Esophagus squamous epithelium (tissue), 4 donors: ENCODE results near the gene RANBP1.

Experiments used
- POLR2A ChIP-seq, 4 donors: fragments of 450-650 bp; IDR thresholded peaks; one replicate each; pipeline ENCODE4 v1.6.1; 2017; ENCODE audit warnings: antibody characterized with exemption in 4 of 4, mild to moderate bottlenecking in 4 of 4, moderate library complexity in 3 of 4
- TF ChIP-seq, protein P1 (sequence below), 6 experiments: fragments of 450-650 bp in 4 of 6; fragments of 200-600 bp in 2 of 6; sonication (generic) in 2 of 6; IDR thresholded peaks; one replicate each; pipeline ENCODE4 v1.5.1; 2016 to 2019; ENCODE audit warnings: antibody characterized with exemption in 6 of 6, mild to moderate bottlenecking in 4 of 6, moderate library complexity in 4 of 6

- no peak for TF ChIP-seq POLR2A (IDR thresholded peaks at IDR 0.05)
- TF ChIP-seq, protein P1, sequence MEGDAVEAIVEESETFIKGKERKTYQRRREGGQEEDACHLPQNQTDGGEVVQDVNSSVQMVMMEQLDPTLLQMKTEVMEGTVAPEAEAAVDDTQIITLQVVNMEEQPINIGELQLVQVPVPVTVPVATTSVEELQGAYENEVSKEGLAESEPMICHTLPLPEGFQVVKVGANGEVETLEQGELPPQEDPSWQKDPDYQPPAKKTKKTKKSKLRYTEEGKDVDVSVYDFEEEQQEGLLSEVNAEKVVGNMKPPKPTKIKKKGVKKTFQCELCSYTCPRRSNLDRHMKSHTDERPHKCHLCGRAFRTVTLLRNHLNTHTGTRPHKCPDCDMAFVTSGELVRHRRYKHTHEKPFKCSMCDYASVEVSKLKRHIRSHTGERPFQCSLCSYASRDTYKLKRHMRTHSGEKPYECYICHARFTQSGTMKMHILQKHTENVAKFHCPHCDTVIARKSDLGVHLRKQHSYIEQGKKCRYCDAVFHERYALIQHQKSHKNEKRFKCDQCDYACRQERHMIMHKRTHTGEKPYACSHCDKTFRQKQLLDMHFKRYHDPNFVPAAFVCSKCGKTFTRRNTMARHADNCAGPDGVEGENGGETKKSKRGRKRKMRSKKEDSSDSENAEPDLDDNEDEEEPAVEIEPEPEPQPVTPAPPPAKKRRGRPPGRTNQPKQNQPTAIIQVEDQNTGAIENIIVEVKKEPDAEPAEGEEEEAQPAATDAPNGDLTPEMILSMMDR (IDR thresholded peaks at IDR 0.05), result no peak
Measured at GRCh38 chr22:20140107-20140445, 24.2 kb downstream of the RANBP1 start.
